A549 treated with RU486 at 1 μM for 4 hours (cell line): ENCODE measurements around the gene SEMA6C. TPM values are rescaled to one million over a fixed set of nuclear protein-coding genes. Genes with fewer than 3 reads are reported as not detected.

ENCODE experiments used
- total RNA-seq: library from RNA; stranded (reverse); fragments of 200-300 nt; extraction: Qiagen RNA extraction; gene quantifications from 5 replicates; pipeline ENCODE4 v1.2.3, GENCODE V29; 2022; ENCODE audit warnings: low read depth

SEMA6C gene
- 1.1 to 1.6 TPM (median 1.3 TPM) in 5 replicates for total RNA-seq

GRCh38 chr1:151146412-151147131 lies at the start of gene SEMA6C:
TSS of gene SEMA6C (minus strand) at chr1:151146631. CDS start at chr1:151142621, 4,010 bp downstream.

GRCh38 chr1:151189637-151190445 lies 43.4 kb upstream of the SEMA6C start, which contains the start of gene VPS72:
TSS of gene VPS72 (minus strand) at chr1:151190197. CDS start at chr1:151190121, 76 bp downstream.

GRCh38 chr1:151175863-151176262 lies 29.4 kb upstream of the SEMA6C start, which contains the start of gene TMOD4:
TSS of gene TMOD4 (minus strand) at chr1:151175981. CDS start at chr1:151174875, 1,106 bp downstream.

GRCh38 chr1:151165738-151166504 lies 19.5 kb upstream of the SEMA6C start, which contains the start of the genes LYSMD1 and SCNM1:
TSS of gene LYSMD1 (minus strand) at chr1:151165902. CDS start at chr1:151165258, 644 bp downstream.
TSS of gene SCNM1 (plus strand) at chr1:151166144. CDS start at chr1:151166153, 9 bp downstream.

GRCh38 chr1:151156515-151156819 lies 10.0 kb upstream of the SEMA6C start, which contains the start of gene TNFAIP8L2:
TSS of gene TNFAIP8L2 (plus strand) at chr1:151156649. CDS start at chr1:151158698, 2,049 bp downstream.

Other genes with a start within 250 kb of the SEMA6C start
- gene SETDB1, start 220.3 kb downstream of the SEMA6C start, total RNA-seq: 22.7 to 28.1 TPM (median 23.0 TPM) in 5 replicates
- 240 to 250 TPM (median 247 TPM) in 5 replicates for gene CERS2, start 171.8 kb downstream of the SEMA6C start, total RNA-seq
- gene ANXA9, start 164.3 kb downstream of the SEMA6C start, total RNA-seq: 0.54 to 1.3 TPM (median 0.70 TPM) in 5 replicates
- 2.2 to 3.4 TPM (median 2.7 TPM) in 5 replicates for gene MINDY1, start 139.7 kb downstream of the SEMA6C start, total RNA-seq
- gene PRUNE1, start 138.2 kb downstream of the SEMA6C start, total RNA-seq: 11.4 to 16.9 TPM (median 14.9 TPM) in 5 replicates
- 0.06 to 0.20 TPM (median 0.13 TPM) in 4 of 5 replicates, not detected in the other for gene BNIPL, start 110.0 kb downstream of the SEMA6C start, total RNA-seq
- gene C1orf56, start 98.9 kb downstream of the SEMA6C start, total RNA-seq: 4.7 to 8.8 TPM (median 7.3 TPM) in 5 replicates
- gene CDC42SE1, start 87.0 kb downstream of the SEMA6C start, total RNA-seq: 70.2 to 82.4 TPM (median 75.5 TPM) in 5 replicates
- gene MLLT11, start 86.2 kb downstream of the SEMA6C start, total RNA-seq: 10.3 to 19.6 TPM (median 18.6 TPM) in 5 replicates
- gene GABPB2, start 75.9 kb downstream of the SEMA6C start, total RNA-seq: 3.3 to 3.8 TPM (median 3.4 TPM) in 5 replicates
- not detected in 5 replicates for gene TNFAIP8L2, start 10.0 kb upstream of the SEMA6C start, total RNA-seq
- gene LYSMD1, start 19.3 kb upstream of the SEMA6C start, total RNA-seq: 5.7 to 9.4 TPM (median 6.1 TPM) in 5 replicates
- gene SCNM1, start 19.5 kb upstream of the SEMA6C start, total RNA-seq: 43.6 to 49.9 TPM (median 48.2 TPM) in 5 replicates
- gene TMOD4, start 29.4 kb upstream of the SEMA6C start, total RNA-seq: 0.29 TPM in 1 of 5 replicates, not detected in the others
- gene VPS72, start 43.6 kb upstream of the SEMA6C start, total RNA-seq: 44.9 to 58.1 TPM (median 45.6 TPM) in 5 replicates
- 42.5 to 53.0 TPM (median 43.5 TPM) in 5 replicates for gene PIP5K1A, start 51.9 kb upstream of the SEMA6C start, total RNA-seq
- 161 to 222 TPM (median 192 TPM) in 5 replicates for gene PSMD4, start 108.1 kb upstream of the SEMA6C start, total RNA-seq
- gene ZNF687, start 135.7 kb upstream of the SEMA6C start, total RNA-seq: 11.8 to 15.4 TPM (median 14.3 TPM) in 5 replicates
- 25.8 to 29.8 TPM (median 27.9 TPM) in 5 replicates for gene PI4KB, start 180.8 kb upstream of the SEMA6C start, total RNA-seq
- 23.8 to 26.9 TPM (median 25.9 TPM) in 5 replicates for gene RFX5, start 200.6 kb upstream of the SEMA6C start, total RNA-seq
- 5.4 to 7.8 TPM (median 6.2 TPM) in 5 replicates for gene SELENBP1, start 226.1 kb upstream of the SEMA6C start, total RNA-seq